Epithelial cell of proximal tubule (primary cell): Measurements from ENCODE around the gene ITPKB. TPM values are rescaled to one million over a fixed set of nuclear protein-coding genes. Genes with fewer than 3 reads are reported as not detected.

Experiments used
- DNase-seq: peaks from one replicate; pipeline ENCODE4 v3.0.0-alpha.2; 2011; ENCODE audit warnings: low read depth
- H3K4me3 ChIP-seq: 2 replicates; pipeline ENCODE4 v1.5.1; 2011; ENCODE audit warnings: low read depth, mild to moderate bottlenecking, low read length
- CTCF ChIP-seq: conservative IDR thresholded peaks from 2 replicates; pipeline ENCODE4 v1.5.1; 2012; ENCODE audit warnings: low read depth, mild to moderate bottlenecking, low read length
- total RNA-seq: library from RNA; depleted of rRNA; stranded (reverse); fragments of >200 nt; gene quantifications from 2 replicates; pipeline ENCODE4 v1.2.3, GENCODE V29; 2015

Gene ITPKB
- total RNA-seq, 1 donor from 2014 or later: 5.1 TPM

GRCh38 chr1:226656201-226656600 is 82.9 kb downstream of the ITPKB start:
- no peak for TF ChIP-seq CTCF
- no peak overlapping the region for H3K4me3 ChIP-seq
- DNase-seq: no peak

- no peak for DNase-seq
- no peak for TF ChIP-seq CTCF
- no peak overlapping the region for H3K4me3 ChIP-seq
Measured at GRCh38 chr1:226655251-226656163, 83.6 kb downstream of the ITPKB start.

- no peak for TF ChIP-seq CTCF
- no peak overlapping the region for H3K4me3 ChIP-seq
- no peak for DNase-seq
Measured at GRCh38 chr1:226654668-226655055, 84.4 kb downstream of the ITPKB start.

- no peak for DNase-seq
- TF ChIP-seq CTCF: no peak
- H3K4me3 ChIP-seq: no peak overlapping the region
Measured at GRCh38 chr1:226654046-226654667, 84.9 kb downstream of the ITPKB start.

GRCh38 chr1:226653311-226653921 is 85.7 kb downstream of the ITPKB start:
- H3K4me3 ChIP-seq: no peak overlapping the region
- no peak for TF ChIP-seq CTCF
- no peak for DNase-seq

- no peak overlapping the region for H3K4me3 ChIP-seq
- DNase-seq: no peak
- TF ChIP-seq CTCF: no peak
Measured at GRCh38 chr1:226652613-226653012, 86.5 kb downstream of the ITPKB start.
